Fibroblast of lung (primary cell): Measurements from ENCODE around the gene NUMBL. TPM values are rescaled to one million over a fixed set of nuclear protein-coding genes. Genes with fewer than 3 reads are reported as not detected.

Source experiments
- DNase-seq, 2 donors: peaks; one replicate each; pipeline versions ENCODE4 v3.0.0 to v3.0.0-alpha.2; 2010; ENCODE audit warnings: low read depth in 2 of 2
- H2AFZ ChIP-seq: 2 replicates; pipeline ENCODE4 v1.5.1; 2012; ENCODE audit warnings: low read length, control low read depth, inconsistent platforms
- H3K27ac ChIP-seq: 2 replicates; pipeline ENCODE4 v1.5.1; 2011; ENCODE audit warnings: low read length, control low read depth; ENCODE audit not compliant: insufficient read depth
- H3K27me3 ChIP-seq: 2 replicates; pipeline ENCODE4 v1.5.1; 2011; ENCODE audit warnings: mild to moderate bottlenecking, low read length; ENCODE audit not compliant: control insufficient read depth, insufficient read depth
- H3K36me3 ChIP-seq: 2 replicates; pipeline ENCODE4 v1.5.1; 2011; ENCODE audit warnings: low read length; ENCODE audit not compliant: control insufficient read depth, insufficient read depth
- H3K4me1 ChIP-seq: 2 replicates; pipeline ENCODE4 v1.5.1; 2011; ENCODE audit warnings: low read length; ENCODE audit not compliant: control insufficient read depth, insufficient read depth; ENCODE audit errors: extremely low read depth
- H3K4me2 ChIP-seq: 2 replicates; pipeline ENCODE4 v1.5.1; 2011; ENCODE audit warnings: low read length, control low read depth; ENCODE audit not compliant: insufficient read depth; ENCODE audit errors: extremely low read depth
- H3K4me3 ChIP-seq, 4 experiments: fragments of 200-600 bp in 1 of 4; sonication (generic) in 1 of 4; replicated peaks in 1 of 4; 2 replicates each; pipeline ENCODE4 v1.5.1; 2011 to 2016; ENCODE audit warnings: low read length in 4 of 4, low read depth in 3 of 4, mild to moderate bottlenecking in 3 of 4, control low read depth in 2 of 4, inconsistent platforms in 1 of 4, mixed read lengths in 1 of 4; ENCODE audit not compliant: insufficient read depth in 1 of 4; ENCODE audit errors: control extremely low read depth in 1 of 4
- H3K79me2 ChIP-seq: 2 replicates; pipeline ENCODE4 v1.5.1; 2012; ENCODE audit warnings: mild to moderate bottlenecking, low read length, inconsistent platforms; ENCODE audit not compliant: control insufficient read depth, insufficient read depth
- H3K9ac ChIP-seq: 2 replicates; pipeline ENCODE4 v1.5.1; 2011; ENCODE audit warnings: mild to moderate bottlenecking, low read length, control low read depth; ENCODE audit not compliant: insufficient read depth
- H3K9me3 ChIP-seq: 2 replicates; pipeline ENCODE4 v1.5.1; 2012; ENCODE audit warnings: low read depth, low read length; ENCODE audit not compliant: control insufficient read depth, insufficient read depth
- H4K20me1 ChIP-seq: 2 replicates; pipeline ENCODE4 v1.5.1; 2011; ENCODE audit warnings: low read length; ENCODE audit not compliant: control insufficient read depth, insufficient read depth; ENCODE audit errors: extremely low read depth
- CTCF ChIP-seq, 2 donors: IDR thresholded peaks in 1 of 2; conservative IDR thresholded peaks in 1 of 2; 1 replicate in 1 of 2; 2 replicates in 1 of 2; pipeline ENCODE4 v1.5.1; 2011 to 2012; ENCODE audit warnings: low read length in 2 of 2, control low read depth in 1 of 2, inconsistent platforms in 1 of 2, low read depth in 1 of 2, mild to moderate bottlenecking in 1 of 2
- EZH2 ChIP-seq: IDR thresholded peaks from 2 replicates; pipeline ENCODE4 v1.5.1; 2012; ENCODE audit warnings: low read length, control low read depth, mild to moderate bottlenecking; ENCODE audit errors: missing control alignments
- polyA plus RNA-seq, 2 donors: library from polyadenylated mRNA; depleted of rRNA in 1 of 2; stranded (reverse) in 1 of 2; unstranded in 1 of 2; fragments of >200 nt; gene quantifications; 2 replicates each; pipeline ENCODE4 v1.2.1, GENCODE V29; 2011 to 2012; ENCODE audit warnings: missing spikeins in 1 of 2
- total RNA-seq: library from RNA; depleted of rRNA; stranded (reverse); fragments of >200 nt; gene quantifications from 2 replicates; pipeline ENCODE4 v1.2.1, GENCODE V29; 2014

The NUMBL gene
- total and polyA plus RNA-seq, 2 donors (not counting 1 experiment from before 2014, with no cell fraction given), result 28.2 to 33.4 TPM

- peak; percentile 21 to 30 for DNase-seq
- peaks cover 34% of the 10 kb centered on the region for H3K79me2 ChIP-seq
Measured at GRCh38 chr19:40689339-40690049, 957 bp downstream of the NUMBL start.

GRCh38 chr19:40688987-40689338 is 1.5 kb downstream of the NUMBL start:
- Histone ChIP-seq H3K4me1 (peaks cover 24% of the 10 kb centered on the region), H3K27me3 (no peaks in the 10 kb centered on the region), H3K4me2 (peak overlapping the region; percentile 98), H4K20me1 (peaks cover 4% of the 10 kb centered on the region), H3K27ac (peak overlapping the region; percentile 87), H2AFZ (no peak overlapping the region), H3K36me3 (peaks cover 25% of the 10 kb centered on the region), H3K79me2 (peaks cover 34% of the 10 kb centered on the region), H3K4me3 (peak overlapping the region; percentile 52 to 98 (median 84)), H3K9me3 (no peaks in the 10 kb centered on the region), H3K9ac (peak overlapping the region; percentile 90)
- peak in 1 of 2 donors; percentile 12 for DNase-seq
- TF ChIP-seq CTCF (conservative IDR thresholded peaks at IDR 0.05 in 1 of 2, IDR thresholded peaks at IDR 0.05 in 1 of 2; ENCODE audit: low read depth in 1 of 2, low read length in 2 of 2) (no peak), EZH2 (no peak)

More at GRCh38 chr19:40689339-40690049, 957 bp downstream of the NUMBL start:
- peak overlapping the region; percentile 87 for H3K27ac ChIP-seq
- peak overlapping the region; percentile 52 to 98 (median 84) for H3K4me3 ChIP-seq
- H4K20me1 ChIP-seq, result peaks cover 4% of the 10 kb centered on the region
- peak overlapping the region; percentile 90 for H3K9ac ChIP-seq
- H3K4me1 ChIP-seq, result peaks cover 24% of the 10 kb centered on the region
- peak overlapping the region; percentile 98 for H3K4me2 ChIP-seq
- no peaks in the 10 kb centered on the region for H3K9me3 ChIP-seq
- peaks cover 23% of the 10 kb centered on the region for H3K36me3 ChIP-seq
- TF ChIP-seq CTCF (conservative IDR thresholded peaks at IDR 0.05 in 1 of 2, IDR thresholded peaks at IDR 0.05 in 1 of 2; ENCODE audit: low read depth in 1 of 2, low read length in 2 of 2) (no peak), EZH2 (no peak)
- no peaks in the 10 kb centered on the region for H3K27me3 ChIP-seq
- no peak overlapping the region for H2AFZ ChIP-seq

GRCh38 chr19:40688309-40688708 is 2.1 kb downstream of the NUMBL start:
- peaks cover 4% of the 10 kb centered on the region for H4K20me1 ChIP-seq
- peak overlapping the region; percentile 32 for H3K9ac ChIP-seq
- H3K27ac ChIP-seq, result peak overlapping the region; percentile 87
- no peak for DNase-seq
- H3K27me3 ChIP-seq, result no peaks in the 10 kb centered on the region
- H3K79me2 ChIP-seq, result peaks cover 34% of the 10 kb centered on the region
- peak overlapping the region; percentile 52 to 98 (median 84) for H3K4me3 ChIP-seq
- H3K4me1 ChIP-seq, result peaks cover 24% of the 10 kb centered on the region
- H3K9me3 ChIP-seq, result no peaks in the 10 kb centered on the region
- no peak overlapping the region for H2AFZ ChIP-seq
- peak overlapping the region; percentile 98 for H3K4me2 ChIP-seq
- TF ChIP-seq CTCF (conservative IDR thresholded peaks at IDR 0.05 in 1 of 2, IDR thresholded peaks at IDR 0.05 in 1 of 2; ENCODE audit: low read depth in 1 of 2, low read length in 2 of 2), result no peak
- TF ChIP-seq EZH2, result no peak
- H3K36me3 ChIP-seq, result peaks cover 26% of the 10 kb centered on the region
